Nephron progenitor cell (in vitro differentiated cells): ENCODE results near the gene GH2.
A peak's percentile ranks its signal among the peaks of the same experiment; 100 is the strongest.

ENCODE experiments used
- DNase-seq: peaks from one replicate; pipeline ENCODE4 v3.0.0; 2021
- H3K27ac Mint-ChIP-seq: 2 replicates; pipeline ENCODE4 v1.8.0; 2021; ENCODE audit warnings: mild to moderate bottlenecking, moderate library complexity, mixed read lengths
- H3K27me3 Mint-ChIP-seq: 2 replicates; pipeline ENCODE4 v1.8.0; 2021; ENCODE audit warnings: mild to moderate bottlenecking, low read depth, mixed read lengths; ENCODE audit not compliant: poor library complexity
- H3K36me3 Mint-ChIP-seq: 2 replicates; pipeline ENCODE4 v1.8.0; 2021; ENCODE audit warnings: low read depth, mixed read lengths
- H3K4me1 Mint-ChIP-seq: 2 replicates; pipeline ENCODE4 v1.8.0; 2021; ENCODE audit warnings: mixed read lengths
- H3K4me3 Mint-ChIP-seq: 2 replicates; pipeline ENCODE4 v1.8.0; 2021; ENCODE audit warnings: mild to moderate bottlenecking, moderate library complexity, mixed read lengths
- H3K9me3 Mint-ChIP-seq: 2 replicates; pipeline ENCODE4 v1.8.0; 2021; ENCODE audit warnings: mild to moderate bottlenecking, moderate library complexity, mixed read lengths
- TF ChIP-seq, protein P1 (sequence below): fragments of 200-600 bp; sonication (generic); IDR thresholded peaks from 2 replicates; pipeline ENCODE4 v1.5.0; 2021; ENCODE audit warnings: antibody characterized with exemption

Gene GH2

DNA sequence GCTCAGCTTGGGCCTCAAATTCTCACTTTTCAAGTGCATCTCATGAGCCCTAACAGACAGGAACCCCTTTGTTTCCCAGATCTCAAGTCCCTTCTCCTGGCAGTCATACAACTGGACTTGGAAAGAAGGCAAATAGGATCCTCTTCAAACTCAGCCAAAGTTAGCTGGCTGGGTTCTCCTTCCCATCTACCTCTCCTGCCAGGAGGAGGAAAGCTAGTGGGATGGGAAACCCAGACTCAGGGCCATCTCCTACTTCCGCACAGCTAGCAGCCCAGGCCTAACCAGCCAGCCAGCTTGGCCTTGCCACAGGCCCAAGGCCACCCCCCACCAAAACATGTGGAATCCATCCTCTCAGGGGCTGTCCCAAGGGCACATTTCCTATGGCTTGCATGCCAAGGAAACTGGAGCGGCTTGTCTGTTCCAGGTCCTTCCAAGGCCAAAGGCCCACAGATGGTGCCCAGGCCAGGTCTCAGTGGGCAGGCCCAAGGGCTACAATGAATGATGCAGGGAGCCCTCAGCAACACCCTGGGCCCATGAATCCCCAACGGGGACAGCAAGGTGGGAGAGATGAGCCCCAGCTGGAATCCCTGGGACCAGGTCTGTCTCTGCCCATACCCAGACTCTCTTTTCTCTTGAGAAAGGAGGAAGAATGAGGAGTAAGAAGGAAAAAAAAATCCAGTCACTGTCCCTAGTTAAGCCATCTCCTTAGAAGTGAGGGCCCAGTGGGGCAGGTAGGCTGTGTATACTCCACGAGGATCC lies 41.0 kb downstream of the GH2 start:
- peak overlapping the region; percentile 99 for H3K27ac Mint-ChIP-seq
- H3K4me1 Mint-ChIP-seq: peaks cover 41% of the 10 kb centered on the region
- H3K36me3 Mint-ChIP-seq: peaks cover 10% of the 10 kb centered on the region
- DNase-seq: no peak
- peaks cover 17% of the 10 kb centered on the region for H3K27me3 Mint-ChIP-seq
- TF ChIP-seq, protein P1, sequence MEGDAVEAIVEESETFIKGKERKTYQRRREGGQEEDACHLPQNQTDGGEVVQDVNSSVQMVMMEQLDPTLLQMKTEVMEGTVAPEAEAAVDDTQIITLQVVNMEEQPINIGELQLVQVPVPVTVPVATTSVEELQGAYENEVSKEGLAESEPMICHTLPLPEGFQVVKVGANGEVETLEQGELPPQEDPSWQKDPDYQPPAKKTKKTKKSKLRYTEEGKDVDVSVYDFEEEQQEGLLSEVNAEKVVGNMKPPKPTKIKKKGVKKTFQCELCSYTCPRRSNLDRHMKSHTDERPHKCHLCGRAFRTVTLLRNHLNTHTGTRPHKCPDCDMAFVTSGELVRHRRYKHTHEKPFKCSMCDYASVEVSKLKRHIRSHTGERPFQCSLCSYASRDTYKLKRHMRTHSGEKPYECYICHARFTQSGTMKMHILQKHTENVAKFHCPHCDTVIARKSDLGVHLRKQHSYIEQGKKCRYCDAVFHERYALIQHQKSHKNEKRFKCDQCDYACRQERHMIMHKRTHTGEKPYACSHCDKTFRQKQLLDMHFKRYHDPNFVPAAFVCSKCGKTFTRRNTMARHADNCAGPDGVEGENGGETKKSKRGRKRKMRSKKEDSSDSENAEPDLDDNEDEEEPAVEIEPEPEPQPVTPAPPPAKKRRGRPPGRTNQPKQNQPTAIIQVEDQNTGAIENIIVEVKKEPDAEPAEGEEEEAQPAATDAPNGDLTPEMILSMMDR: no peak
- H3K4me3 Mint-ChIP-seq: peak overlapping the region; percentile 98
- H3K9me3 Mint-ChIP-seq: no peaks in the 10 kb centered on the region

DNA sequence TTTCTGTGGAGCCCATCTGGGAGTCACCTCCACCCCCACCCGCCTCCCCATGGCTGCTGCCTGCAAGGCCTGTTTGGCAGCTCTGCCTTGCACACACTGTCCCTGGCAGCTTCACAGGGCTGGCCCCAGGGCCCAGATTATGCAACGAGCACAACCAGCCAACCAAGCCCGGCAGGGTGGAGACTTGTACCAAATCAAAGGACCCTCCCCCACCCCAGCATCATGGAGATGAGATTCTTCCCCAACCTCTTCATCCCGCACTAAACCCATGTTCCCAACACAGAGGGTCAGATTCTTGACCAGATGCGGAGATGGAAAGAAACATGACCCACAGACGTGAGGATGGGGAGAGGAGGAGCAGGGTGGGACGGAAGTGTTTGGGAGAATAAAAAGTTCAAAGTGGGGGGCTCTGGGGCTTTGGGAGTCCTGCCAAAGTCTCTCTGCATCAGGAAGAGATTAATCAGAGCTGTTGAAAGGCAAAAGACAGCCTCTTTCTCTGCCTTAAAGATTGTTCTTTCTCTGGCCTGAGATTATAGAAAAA lies 43.0 kb downstream of the GH2 start:
- H3K4me3 Mint-ChIP-seq: peak overlapping the region; percentile 46
- peak overlapping the region; percentile 95 for H3K27ac Mint-ChIP-seq
- H3K27me3 Mint-ChIP-seq: no peaks in the 10 kb centered on the region
- no peak for DNase-seq
- peaks cover 39% of the 10 kb centered on the region for H3K4me1 Mint-ChIP-seq
- H3K36me3 Mint-ChIP-seq: peaks cover 29% of the 10 kb centered on the region
- no peaks in the 10 kb centered on the region for H3K9me3 Mint-ChIP-seq
- TF ChIP-seq, protein P1: no peak

DNA sequence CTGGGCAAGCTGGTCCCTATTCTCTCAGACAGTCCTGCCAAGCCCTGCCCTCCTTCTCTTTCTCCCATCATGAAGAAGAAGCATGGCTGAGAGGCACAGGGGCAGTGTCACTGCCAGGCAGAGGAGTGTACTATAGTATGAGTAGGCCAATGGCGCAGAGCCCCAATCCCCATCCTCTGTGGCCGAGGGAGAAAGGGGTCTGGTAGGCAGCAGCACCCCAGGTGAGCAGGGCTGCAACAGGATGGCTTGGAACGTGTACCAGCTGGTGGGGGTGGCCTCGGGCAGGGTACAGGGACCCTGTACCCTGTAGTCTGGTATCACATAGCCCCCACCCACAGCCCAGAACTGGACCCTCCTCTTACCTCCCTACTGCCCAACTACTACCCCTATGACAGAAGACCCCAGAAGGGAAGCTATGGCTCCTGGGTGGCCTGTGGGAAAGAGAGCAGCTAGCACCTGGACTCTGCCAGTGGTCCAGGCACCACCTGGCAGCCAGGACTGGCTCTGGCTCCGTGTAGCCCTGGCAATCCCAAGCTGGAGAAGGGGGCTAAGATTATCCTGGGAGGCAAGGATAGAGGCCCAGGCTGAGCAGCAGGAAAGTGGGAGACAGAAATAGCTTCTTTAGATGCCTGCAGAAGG lies 43.7 kb downstream of the GH2 start:
- TF ChIP-seq, protein P1: no peak
- no peak for DNase-seq
- H3K27ac Mint-ChIP-seq: peak overlapping the region; percentile 48
- peaks cover 32% of the 10 kb centered on the region for H3K36me3 Mint-ChIP-seq
- H3K4me3 Mint-ChIP-seq: no peak overlapping the region
- H3K27me3 Mint-ChIP-seq: no peaks in the 10 kb centered on the region
- peaks cover 37% of the 10 kb centered on the region for H3K4me1 Mint-ChIP-seq
- H3K9me3 Mint-ChIP-seq: no peaks in the 10 kb centered on the region

DNA sequence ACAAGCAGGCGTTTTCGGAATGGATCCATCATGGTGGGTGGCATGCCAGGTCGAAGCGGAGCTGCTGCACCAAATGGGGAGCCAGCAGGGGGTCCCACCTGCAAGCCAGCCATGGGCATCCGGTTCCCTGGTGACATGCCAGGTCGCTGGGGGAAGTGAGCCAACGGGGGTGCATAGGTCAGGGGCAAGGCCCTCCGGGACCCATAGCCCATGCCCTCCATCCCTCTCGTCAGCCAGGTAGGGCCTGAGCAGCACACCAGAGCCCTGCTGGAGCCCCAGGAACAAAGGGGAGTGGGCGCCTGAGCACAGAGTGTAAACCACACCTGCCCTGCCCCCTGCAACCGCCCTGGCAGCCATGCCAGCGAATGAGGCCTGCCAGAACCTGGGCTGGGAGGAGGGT lies 44.3 kb downstream of the GH2 start:
- TF ChIP-seq, protein P1: no peak
- Mint-ChIP-seq H3K4me3 (no peak overlapping the region), H3K27ac (no peak overlapping the region), H3K36me3 (peaks cover 32% of the 10 kb centered on the region), H3K4me1 (peaks cover 37% of the 10 kb centered on the region), H3K27me3 (no peaks in the 10 kb centered on the region), H3K9me3 (no peaks in the 10 kb centered on the region)
- no peak for DNase-seq

DNA sequence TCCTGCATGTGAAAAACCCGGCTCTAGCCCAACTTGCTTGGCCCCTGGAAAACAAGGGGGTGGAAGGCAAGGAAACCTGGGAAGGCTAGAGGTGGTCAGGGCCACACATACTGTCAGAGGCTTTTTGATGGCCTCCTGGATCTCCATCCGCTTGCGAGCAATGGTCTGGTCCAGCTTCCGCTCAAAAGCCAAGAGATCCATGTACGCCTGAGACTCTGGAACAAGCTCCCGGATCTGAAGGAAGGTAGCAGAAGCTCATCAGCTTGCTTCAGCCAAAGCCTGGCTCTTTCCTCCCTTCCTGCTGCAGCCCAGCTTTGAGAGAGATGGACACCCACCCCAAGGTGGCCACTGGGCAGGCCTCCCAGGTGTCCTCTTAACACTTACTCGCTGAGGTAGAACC lies 44.9 kb downstream of the GH2 start:
- peaks cover 37% of the 10 kb centered on the region for H3K4me1 Mint-ChIP-seq
- H3K27ac Mint-ChIP-seq: no peak overlapping the region

More for the DNA sequence above, 44.9 kb downstream of the GH2 start:
- H3K27me3 Mint-ChIP-seq: no peaks in the 10 kb centered on the region
- H3K4me3 Mint-ChIP-seq: no peak overlapping the region
- no peaks in the 10 kb centered on the region for H3K9me3 Mint-ChIP-seq
- TF ChIP-seq, protein P1: no peak
- no peak for DNase-seq
- peaks cover 39% of the 10 kb centered on the region for H3K36me3 Mint-ChIP-seq
